Measurements from ENCODE around the gene SMCO4. TPM values are rescaled to one million over a fixed set of nuclear protein-coding genes. Genes with fewer than 3 reads are reported as not detected.
A peak's percentile ranks its signal among the peaks of the same experiment; 100 is the strongest.

Gene SMCO4
- total RNA-seq, 2 donors from 2014 or later = 4.6 to 27.5 TPM

GRCh38 chr11:93571612-93572011 is 28.4 kb upstream of the SMCO4 start:
- no peaks in the 10 kb centered on the region for H3K9me3 ChIP-seq
- no peak overlapping the region for H3K4me3 ChIP-seq
- H3K27ac ChIP-seq = peak overlapping the region in 1 of 4 donors; percentile 73
- ATAC-seq (no peak), DNase-seq (no peak)
- WGBS, 2 donors = 87 to 91% methylated on average over 7 of the region's 7 CpGs
- H3K27me3 ChIP-seq = no peaks in the 10 kb centered on the region
- TF ChIP-seq CTCF (IDR thresholded peaks at IDR 0.05) (no peak), POLR2A (IDR thresholded peaks at IDR 0.05) (no peak)
- intact Hi-C loops (cut with DNase I) = no loop called here
- peaks cover 34% of the 10 kb centered on the region for H3K4me1 ChIP-seq
- no peaks in the 10 kb centered on the region for H3K36me3 ChIP-seq (replicated peaks in 1 of 2; ENCODE audit: insufficient read depth in 1 of 2, low read depth in 2 of 2)

- Histone ChIP-seq H3K27ac (peak overlapping the region in 3 of 4 donors; percentile 24 to 73 (median 46)), H3K36me3 (replicated peaks in 1 of 2; ENCODE audit: insufficient read depth in 1 of 2, low read depth in 2 of 2) (no peaks in the 10 kb centered on the region), H3K9me3 (no peaks in the 10 kb centered on the region), H3K27me3 (no peaks in the 10 kb centered on the region), H3K4me1 (peaks cover 34% of the 10 kb centered on the region), H3K4me3 (no peak overlapping the region)
- WGBS, 2 donors = 7 to 15% methylated on average over 5 of the region's 5 CpGs
- intact Hi-C loops (cut with DNase I) = no loop called here
- ATAC-seq (peak; percentile 89), DNase-seq (peak; percentile 57 to 85 (median 62))
- no peak for TF ChIP-seq POLR2A (IDR thresholded peaks at IDR 0.05)
These were observed 27.7 kb upstream of the SMCO4 start for GRCh38 chr11:93570759-93571413.

- Histone ChIP-seq H3K4me3 (no peak overlapping the region), H3K27me3 (no peaks in the 10 kb centered on the region), H3K36me3 (replicated peaks in 1 of 2; ENCODE audit: insufficient read depth in 1 of 2, low read depth in 2 of 2) (no peaks in the 10 kb centered on the region), H3K27ac (no peak overlapping the region), H3K4me1 (peaks cover 34% of the 10 kb centered on the region), H3K9me3 (no peaks in the 10 kb centered on the region)
- DNase-seq = no peak
- intact Hi-C loops (cut with DNase I) = no loop called here
- TF ChIP-seq POLR2A (IDR thresholded peaks at IDR 0.05) = no peak
- no peak for TF ChIP-seq CTCF (IDR thresholded peaks at IDR 0.05)
- ATAC-seq = no peak
These were observed 26.3 kb upstream of the SMCO4 start for GRCh38 chr11:93569496-93569895.

GRCh38 chr11:93568726-93569125 is 25.5 kb upstream of the SMCO4 start:
- no peaks in the 10 kb centered on the region for H3K27me3 ChIP-seq
- no peaks in the 10 kb centered on the region for H3K36me3 ChIP-seq (replicated peaks in 1 of 2; ENCODE audit: insufficient read depth in 1 of 2, low read depth in 2 of 2)
- 72 to 78% methylated on average over 2 of the region's 2 CpGs for WGBS, 2 donors
- H3K4me1 ChIP-seq = peaks cover 34% of the 10 kb centered on the region
- H3K9me3 ChIP-seq = no peaks in the 10 kb centered on the region
- ATAC-seq = no peak
- intact Hi-C loops (cut with DNase I) = no loop called here
- peak overlapping the region in 1 of 4 donors; percentile 76 for H3K27ac ChIP-seq
- TF ChIP-seq CTCF (IDR thresholded peaks at IDR 0.05) (no peak), POLR2A (IDR thresholded peaks at IDR 0.05) (no peak)
- no peak overlapping the region for H3K4me3 ChIP-seq
- DNase-seq = no peak

- H3K4me3 ChIP-seq = no peak overlapping the region
- H3K9me3 ChIP-seq = no peaks in the 10 kb centered on the region
- H3K27me3 ChIP-seq = no peaks in the 10 kb centered on the region
- ATAC-seq = peak; percentile 83
- peak; percentile 79 to 91 (median 87) for DNase-seq
- peaks cover 34% of the 10 kb centered on the region for H3K4me1 ChIP-seq
- intact Hi-C loops (cut with DNase I) = no loop called here
- H3K27ac ChIP-seq = peak overlapping the region; percentile 10 to 76 (median 56)
- no peaks in the 10 kb centered on the region for H3K36me3 ChIP-seq (replicated peaks in 1 of 2; ENCODE audit: insufficient read depth in 1 of 2, low read depth in 2 of 2)
- WGBS, 2 donors = 3 to 12% methylated on average over 6 to 7 of the region's 7 CpGs
- TF ChIP-seq POLR2A (IDR thresholded peaks at IDR 0.05) (no peak), CTCF (IDR thresholded peaks at IDR 0.05) (no peak)
These were observed 24.3 kb upstream of the SMCO4 start for GRCh38 chr11:93567401-93567895.

All from body of pancreas (tissue), 4 donors.